WI38 (cell line): Measurements from ENCODE around the gene KARS1.

Experiments
- H3K4me3 ChIP-seq: 2 replicates; pipeline ENCODE4 v1.5.1; 2011; ENCODE audit warnings: low read depth, mild to moderate bottlenecking, control low read depth, low read length
- TF ChIP-seq, protein P1 (sequence below): IDR thresholded peaks from 2 replicates; pipeline ENCODE4 v1.5.1; 2012; ENCODE audit warnings: low read depth, mild to moderate bottlenecking, control low read depth, low read length

KARS1 gene

DNA sequence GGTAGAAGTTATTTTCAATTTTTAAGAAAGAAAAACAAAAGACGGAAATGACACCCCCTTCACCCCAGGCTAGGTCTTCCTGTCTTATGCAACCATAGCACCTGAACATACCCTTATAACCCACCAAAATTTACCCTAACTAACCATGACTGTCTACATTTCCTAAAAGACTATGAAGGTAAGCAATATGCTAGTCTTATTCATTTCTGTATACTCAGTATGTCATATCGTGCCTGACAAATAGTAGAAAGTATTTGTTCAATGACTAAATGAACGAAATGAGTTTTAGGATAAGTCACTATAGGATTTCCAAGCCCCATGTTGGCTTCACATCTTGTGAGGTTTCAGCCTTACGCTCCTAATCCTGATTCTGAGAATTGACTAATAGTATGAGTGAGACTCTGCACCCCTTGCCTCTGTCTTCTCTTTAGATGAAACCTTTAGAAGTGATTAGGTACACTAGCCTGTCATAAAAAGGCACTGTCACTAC is 30.9 kb downstream of the KARS1 start:
- TF ChIP-seq, protein P1, sequence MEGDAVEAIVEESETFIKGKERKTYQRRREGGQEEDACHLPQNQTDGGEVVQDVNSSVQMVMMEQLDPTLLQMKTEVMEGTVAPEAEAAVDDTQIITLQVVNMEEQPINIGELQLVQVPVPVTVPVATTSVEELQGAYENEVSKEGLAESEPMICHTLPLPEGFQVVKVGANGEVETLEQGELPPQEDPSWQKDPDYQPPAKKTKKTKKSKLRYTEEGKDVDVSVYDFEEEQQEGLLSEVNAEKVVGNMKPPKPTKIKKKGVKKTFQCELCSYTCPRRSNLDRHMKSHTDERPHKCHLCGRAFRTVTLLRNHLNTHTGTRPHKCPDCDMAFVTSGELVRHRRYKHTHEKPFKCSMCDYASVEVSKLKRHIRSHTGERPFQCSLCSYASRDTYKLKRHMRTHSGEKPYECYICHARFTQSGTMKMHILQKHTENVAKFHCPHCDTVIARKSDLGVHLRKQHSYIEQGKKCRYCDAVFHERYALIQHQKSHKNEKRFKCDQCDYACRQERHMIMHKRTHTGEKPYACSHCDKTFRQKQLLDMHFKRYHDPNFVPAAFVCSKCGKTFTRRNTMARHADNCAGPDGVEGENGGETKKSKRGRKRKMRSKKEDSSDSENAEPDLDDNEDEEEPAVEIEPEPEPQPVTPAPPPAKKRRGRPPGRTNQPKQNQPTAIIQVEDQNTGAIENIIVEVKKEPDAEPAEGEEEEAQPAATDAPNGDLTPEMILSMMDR = no peak
- H3K4me3 ChIP-seq = no peak overlapping the region

DNA sequence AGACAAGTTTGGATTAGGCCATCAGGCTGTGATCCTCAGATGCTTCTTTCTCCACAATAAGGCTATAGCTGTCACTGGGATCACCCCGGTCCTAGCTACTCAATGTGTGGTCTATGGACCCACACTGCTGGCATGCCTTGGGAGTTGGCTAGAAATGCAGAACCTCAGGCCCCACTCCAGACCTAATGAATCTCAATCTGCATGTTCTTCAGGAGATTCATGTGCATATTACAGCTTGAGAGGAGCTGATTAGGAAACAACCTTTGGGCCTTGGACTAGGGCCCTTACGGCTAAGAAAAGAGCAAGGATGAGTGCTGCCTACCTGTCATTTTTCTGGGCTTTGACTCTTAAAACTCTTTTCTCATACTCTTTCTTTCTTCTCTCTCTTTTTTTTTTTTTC is 31.8 kb downstream of the KARS1 start:
- no peak overlapping the region for H3K4me3 ChIP-seq
- TF ChIP-seq, protein P1 = no peak

DNA sequence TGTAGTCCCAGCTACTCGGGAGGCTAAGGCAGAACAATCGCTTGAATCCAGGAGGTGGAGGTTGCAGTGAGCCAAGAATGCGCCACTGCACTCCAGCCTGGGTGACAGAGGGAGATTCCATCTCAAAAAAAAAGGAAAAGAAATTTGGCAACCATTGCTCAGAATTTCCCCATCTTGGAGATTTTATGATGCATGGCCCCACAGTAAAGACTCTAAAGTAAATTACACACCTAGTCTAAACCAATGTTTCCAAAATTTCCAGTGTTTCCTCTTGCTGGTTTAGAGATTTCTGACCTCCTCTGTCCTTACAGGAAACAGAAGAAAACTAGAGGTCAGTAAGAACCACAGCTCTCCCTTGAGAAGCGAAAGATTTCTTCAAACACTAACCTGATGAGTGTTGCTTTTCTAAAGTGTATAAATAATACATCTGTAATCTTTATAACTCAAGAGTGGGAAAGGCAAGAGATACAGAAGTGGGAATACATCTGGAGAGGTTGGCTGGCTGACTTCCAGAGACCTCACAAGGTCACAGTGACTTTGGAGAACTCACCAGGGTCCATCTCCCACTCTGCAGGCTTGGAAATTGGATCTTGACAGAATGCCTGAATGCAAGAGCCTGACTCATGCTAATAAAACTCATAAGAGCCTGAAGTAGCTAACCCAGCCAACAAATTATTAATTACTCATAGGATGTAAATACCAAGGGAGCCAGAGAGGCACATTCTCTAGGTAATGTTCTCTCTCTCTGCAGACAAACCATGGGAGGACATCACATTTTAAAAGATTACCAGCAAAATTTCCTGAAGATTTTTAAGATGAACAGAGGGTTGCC is 33.2 kb downstream of the KARS1 start:
- TF ChIP-seq, protein P1 = no peak
- H3K4me3 ChIP-seq = no peak overlapping the region

DNA sequence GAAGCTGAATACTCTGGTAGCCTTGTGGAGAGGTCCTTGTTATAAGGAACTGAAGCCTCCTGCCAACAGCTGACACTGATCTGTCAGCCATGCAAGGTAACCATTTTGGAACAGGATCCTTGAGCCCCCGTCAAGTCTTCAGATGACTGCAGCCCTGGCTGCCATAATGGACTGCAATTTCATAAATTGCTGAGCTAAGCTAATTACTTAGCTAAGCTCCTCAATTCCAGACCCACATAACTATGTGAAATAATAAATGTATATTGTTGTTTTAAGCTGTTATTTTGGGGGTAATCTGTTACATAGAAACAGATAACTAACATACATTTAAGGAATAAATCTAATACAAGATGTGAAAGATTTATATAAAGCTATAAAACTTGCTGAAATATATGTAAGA is 41.0 kb downstream of the KARS1 start:
- H3K4me3 ChIP-seq = no peak overlapping the region
- TF ChIP-seq, protein P1 = no peak

DNA sequence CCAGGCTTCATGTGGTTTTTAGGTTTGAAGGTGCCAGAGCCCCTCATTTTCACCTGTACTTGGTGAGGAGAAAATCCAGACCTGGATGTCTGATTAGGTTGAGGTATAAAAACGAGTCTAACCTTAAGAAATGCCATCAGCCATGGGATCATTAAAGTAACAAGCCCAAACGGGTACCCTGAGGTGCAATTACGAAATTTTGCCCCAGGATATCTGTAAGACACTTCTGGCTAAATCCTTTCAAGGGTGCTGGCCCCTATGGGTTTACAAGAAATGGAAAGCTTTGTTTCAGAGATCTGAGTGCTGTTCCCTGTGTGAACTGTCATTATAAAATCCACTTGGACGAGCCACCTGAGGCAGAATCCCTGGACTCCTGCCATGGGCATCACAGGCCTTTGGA is 44.2 kb downstream of the KARS1 start:
- TF ChIP-seq, protein P1 = no peak
- no peak overlapping the region for H3K4me3 ChIP-seq

DNA sequence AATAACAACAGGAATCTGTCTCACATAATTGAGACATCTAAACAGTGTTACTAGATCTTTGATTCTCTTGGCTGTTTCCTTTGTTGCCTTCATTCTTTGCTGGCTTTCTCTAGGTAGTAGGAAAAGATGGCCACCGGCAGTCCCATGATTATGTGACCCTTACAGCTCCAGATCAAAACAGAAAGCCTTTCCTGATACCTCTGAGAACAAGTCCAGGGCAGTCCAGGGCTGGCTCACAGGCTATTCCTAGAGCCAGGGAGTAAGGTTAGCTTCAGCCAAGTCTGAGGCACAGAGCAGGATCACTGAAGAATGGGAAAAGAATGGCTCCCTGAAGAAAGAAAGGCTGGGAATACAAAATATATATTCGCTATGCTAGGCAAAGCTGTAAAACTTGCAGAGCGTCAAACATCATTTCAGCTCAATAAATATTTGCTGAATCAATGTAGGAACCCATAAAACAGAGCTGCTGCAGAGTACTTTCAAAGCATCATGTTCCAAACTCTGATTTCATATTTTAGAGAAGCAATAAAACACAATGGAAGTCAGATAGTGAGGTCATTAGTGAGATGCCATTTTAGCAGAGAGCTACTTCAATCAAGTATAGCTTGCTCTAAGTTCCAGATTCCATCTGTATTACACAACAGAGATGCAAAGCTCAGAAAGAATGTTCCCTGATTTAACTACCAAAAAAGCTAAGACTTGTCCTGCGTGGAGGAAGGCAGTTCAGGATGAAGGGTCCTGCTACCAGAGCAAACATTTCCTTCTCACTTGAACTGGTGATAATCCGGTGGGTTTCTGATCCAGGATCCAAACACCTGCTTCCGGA is 47.8 kb downstream of the KARS1 start:
- no peak overlapping the region for H3K4me3 ChIP-seq
- TF ChIP-seq, protein P1 = no peak
